Activated CD4-positive, alpha-beta T cell treated with anti-CD3 and anti-CD28 coated beads for 36 hours (primary cell): ENCODE data around the gene C2orf68. TPM values are rescaled to one million over a fixed set of nuclear protein-coding genes. Genes with fewer than 3 reads are reported as not detected.
"Not testable (repeated sequence)": the region's sequence is repeated elsewhere in the genome, so short reads cannot be mapped to it uniquely, and the experiment has no call there.

Source experiments
- ATAC-seq: fragments of 200-7000 bp; cut with Tn5 transposase; one replicate; pipeline ENCODE4 v1.10.0; 2021; ENCODE audit warnings: mild to moderate bottlenecking, moderate library complexity
- CTCF ChIA-PET: fragments of 350-600 bp; sonication (Branson Sonifier 250); formaldehyde crosslinking; loops from one replicate; lab custom pipeline; 2021; ENCODE audit warnings: antibody characterized with exemption; lab: Charles Lee
- POLR2A ChIA-PET: fragments of 350-600 bp; sonication (Branson Sonifier 250); formaldehyde crosslinking; loops from one replicate; lab custom pipeline; 2021; ENCODE audit warnings: antibody characterized with exemption, inconsistent platforms; lab: Charles Lee
- DNase-seq: peaks from one replicate; pipeline ENCODE4 v3.0.0-alpha.2; 2020
- H3K27ac Mint-ChIP-seq: one replicate; pipeline ENCODE4 v1.8.0; 2021; ENCODE audit warnings: mixed read lengths
- H3K27me3 Mint-ChIP-seq: one replicate; pipeline ENCODE4 v1.8.0; 2021; ENCODE audit warnings: mixed read lengths
- H3K36me3 Mint-ChIP-seq: one replicate; pipeline ENCODE4 v1.8.0; 2021; ENCODE audit warnings: low read depth, mixed read lengths
- H3K4me1 Mint-ChIP-seq: one replicate; pipeline ENCODE4 v1.8.0; 2021; ENCODE audit warnings: mixed read lengths
- H3K4me3 Mint-ChIP-seq: one replicate; pipeline ENCODE4 v1.8.0; 2021; ENCODE audit warnings: mild to moderate bottlenecking, moderate library complexity, mixed read lengths
- H3K9me3 Mint-ChIP-seq: one replicate; pipeline ENCODE4 v1.8.0; 2021; ENCODE audit warnings: low read depth, mixed read lengths
- intact Hi-C, 2 experiments: fragments of 100-400 bp; cut with DNase I in 1 of 2; cut with micrococcal nuclease in 1 of 2; formaldehyde crosslinking; loops; one replicate each; pipeline versions ENCODE4 v1.14.2 to v1.15.1; 2022 to 2024; cut with DNase I, micrococcal nuclease
- total RNA-seq, 2 experiments: library from RNA; stranded (reverse); gene quantifications; one replicate each; pipeline ENCODE4 v1.2.3, GENCODE V29; 2021

Gene C2orf68, protein sequence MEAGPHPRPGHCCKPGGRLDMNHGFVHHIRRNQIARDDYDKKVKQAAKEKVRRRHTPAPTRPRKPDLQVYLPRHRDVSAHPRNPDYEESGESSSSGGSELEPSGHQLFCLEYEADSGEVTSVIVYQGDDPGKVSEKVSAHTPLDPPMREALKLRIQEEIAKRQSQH
- total RNA-seq = 10 to 100 TPM; 33.7 to 47.2 TPM

DNA sequence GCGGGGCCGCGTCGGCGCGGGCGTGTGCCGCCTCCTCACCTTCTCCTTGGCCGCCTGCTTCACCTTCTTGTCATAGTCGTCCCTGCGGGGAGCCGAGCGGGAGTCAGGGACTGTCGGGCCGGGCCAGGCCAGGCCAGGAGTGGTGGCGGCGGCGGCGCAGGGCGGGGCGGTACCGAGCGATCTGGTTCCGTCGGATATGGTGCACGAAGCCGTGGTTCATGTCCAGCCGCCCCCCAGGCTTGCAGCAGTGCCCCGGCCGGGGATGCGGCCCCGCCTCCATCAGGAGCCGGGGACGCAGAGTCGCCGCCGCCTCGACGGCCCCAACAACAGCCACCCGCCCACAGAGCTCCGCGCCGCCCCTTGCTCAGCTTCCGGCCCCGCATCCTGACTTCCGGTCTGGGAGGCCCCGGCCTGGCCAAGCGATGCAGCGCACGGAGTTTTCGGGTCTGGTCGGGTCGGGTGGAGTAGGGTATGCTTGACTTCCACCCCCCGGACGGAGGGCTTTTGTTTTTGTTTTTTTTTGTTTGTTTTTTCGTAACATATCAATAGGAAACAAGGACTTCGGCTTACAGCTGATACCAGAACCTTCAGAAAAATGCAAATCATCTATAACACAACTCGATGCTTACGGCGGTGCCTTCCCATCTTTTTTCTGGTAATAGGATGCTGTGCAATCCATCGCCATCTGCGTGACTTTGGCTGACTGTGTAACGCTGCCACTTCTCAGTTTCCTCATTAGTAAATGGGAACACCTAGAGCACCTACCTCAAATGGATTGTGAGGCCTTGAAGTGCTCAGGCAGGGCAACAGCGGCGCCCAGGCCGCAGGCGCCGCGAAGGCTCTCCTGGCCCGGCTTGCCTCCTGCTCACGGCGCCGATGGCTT lies at the start of gene C2orf68:
TSS of gene C2orf68 (minus strand) at position 362 of the 883 bp plus-strand sequence. CDS start at position 280, 82 bp downstream.
- peak; percentile 76 for ATAC-seq
- ChIA-PET CTCF (interaction anchor here (0.6 to 2.9 kb wide), 3 partner anchors 17 to 58 kb away, joined by 3 to 13 read pairs (median 6); partner anchors contain the start of gene RNF181), POLR2A (interaction anchor here (0.6 to 1.2 kb wide), 6 partner anchors 16 to 75 kb away, joined by 3 to 15 read pairs (median 4); partner anchors contain the start of genes MAT2A and RNF181)
- Mint-ChIP-seq H3K36me3 (peaks cover 18% of the 10 kb centered on the region), H3K27ac (peak within 1 kb of the TSS; percentile 96), H3K27me3 (no peaks in the 10 kb centered on the region), H3K4me3 (peak within 1 kb of the TSS; percentile 97), H3K9me3 (no peaks in the 10 kb centered on the region), H3K4me1 (peaks cover 14% of the 10 kb centered on the region)
- intact Hi-C loops = loop anchor here (1.0 to 10.0 kb wide), 11 partner anchors 9 to 951 kb away; partner anchors contain the start of genes RNF181 (in 2 of the 2), VAMP8 (in 2 of the 2), CHMP3 (in 1 of the 2) and GGCX (in 1 of the 2)
- peak; percentile 94 for DNase-seq

DNA sequence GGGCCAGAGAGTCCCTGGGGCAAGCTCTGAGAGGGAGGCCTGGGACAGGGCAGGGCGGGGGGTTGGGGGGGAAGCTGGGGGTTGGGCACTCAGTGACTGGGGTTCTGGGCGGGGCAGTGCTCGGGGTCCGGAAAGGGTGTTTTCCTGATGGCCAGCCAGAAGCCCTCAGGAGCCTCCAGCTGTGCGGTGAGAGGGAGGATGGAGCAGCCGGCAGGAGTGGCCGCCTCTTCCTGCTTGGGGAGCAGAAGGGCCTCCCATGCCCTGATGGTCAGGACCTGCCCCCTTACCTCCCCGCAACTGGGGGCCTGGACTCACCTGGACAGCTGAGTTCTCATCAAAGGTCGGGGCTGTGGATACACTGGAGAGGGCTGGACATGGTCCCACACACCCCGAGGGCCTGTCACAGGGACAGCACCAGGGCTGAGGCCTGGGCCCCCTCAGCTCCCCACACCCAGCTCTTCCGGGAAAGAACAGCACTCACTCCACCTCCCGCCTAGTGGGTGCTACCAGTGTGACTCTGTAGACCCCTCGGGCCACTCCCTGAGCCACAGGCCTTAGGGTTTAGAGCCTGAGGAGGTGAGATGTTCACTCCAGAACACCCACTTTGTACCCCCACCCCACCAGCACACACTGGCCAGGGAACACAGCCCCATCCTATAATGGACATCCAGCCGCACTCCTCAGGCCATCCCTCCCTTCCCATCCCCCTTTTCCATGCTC lies 49.4 kb upstream of the C2orf68 start:
- intact Hi-C loops = no loop called here
- no peaks in the 10 kb centered on the region for H3K4me1 Mint-ChIP-seq
- no peak overlapping the region for H3K27ac Mint-ChIP-seq
- CTCF ChIA-PET = interaction anchor here (0.5 to 1.2 kb wide), 2 partner anchors 43 to 89 kb away, joined by 3 to 4 read pairs; no protein-coding TSS in a partner anchor
- H3K27me3 Mint-ChIP-seq = no peaks in the 10 kb centered on the region
- ATAC-seq = no peak
- H3K4me3 Mint-ChIP-seq = no peak overlapping the region
- POLR2A ChIA-PET = interaction anchor here (0.6 kb wide), 1 partner anchor 30 kb away, joined by 7 read pairs; no protein-coding TSS in a partner anchor
- no peaks in the 10 kb centered on the region for H3K9me3 Mint-ChIP-seq
- DNase-seq = no peak
- H3K36me3 Mint-ChIP-seq = no peaks in the 10 kb centered on the region

DNA sequence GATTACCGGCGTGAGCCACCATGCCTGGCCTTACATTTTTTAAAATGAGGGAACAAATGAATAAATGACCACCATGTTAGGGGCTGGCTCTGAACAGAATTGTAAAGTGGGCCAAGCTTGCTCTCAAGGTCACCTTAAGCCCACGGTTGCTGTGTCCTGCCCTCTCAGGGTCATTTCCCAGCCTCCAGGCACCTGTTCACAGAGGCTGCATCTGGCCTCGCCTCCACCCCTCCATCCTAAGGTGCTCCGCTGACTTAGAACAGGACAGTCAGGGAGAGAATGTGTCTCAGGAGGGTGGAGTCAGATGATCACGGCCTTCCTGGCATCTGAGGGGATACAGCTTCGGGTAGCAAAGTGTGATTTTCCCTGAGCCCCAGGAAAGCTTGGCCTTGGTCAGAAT lies 48.9 kb upstream of the C2orf68 start:
- Mint-ChIP-seq H3K9me3 (no peaks in the 10 kb centered on the region), H3K4me3 (no peak overlapping the region), H3K27me3 (no peaks in the 10 kb centered on the region), H3K27ac (no peak overlapping the region), H3K4me1 (no peaks in the 10 kb centered on the region), H3K36me3 (no peaks in the 10 kb centered on the region)
- DNase-seq (no peak), ATAC-seq (no peak)
- intact Hi-C loops = no loop called here
- CTCF ChIA-PET = interaction anchor here (0.5 to 1.2 kb wide), 3 partner anchors 43 to 90 kb away, joined by 3 to 4 read pairs (median 3); no protein-coding TSS in a partner anchor
- POLR2A ChIA-PET = no interaction called here

DNA sequence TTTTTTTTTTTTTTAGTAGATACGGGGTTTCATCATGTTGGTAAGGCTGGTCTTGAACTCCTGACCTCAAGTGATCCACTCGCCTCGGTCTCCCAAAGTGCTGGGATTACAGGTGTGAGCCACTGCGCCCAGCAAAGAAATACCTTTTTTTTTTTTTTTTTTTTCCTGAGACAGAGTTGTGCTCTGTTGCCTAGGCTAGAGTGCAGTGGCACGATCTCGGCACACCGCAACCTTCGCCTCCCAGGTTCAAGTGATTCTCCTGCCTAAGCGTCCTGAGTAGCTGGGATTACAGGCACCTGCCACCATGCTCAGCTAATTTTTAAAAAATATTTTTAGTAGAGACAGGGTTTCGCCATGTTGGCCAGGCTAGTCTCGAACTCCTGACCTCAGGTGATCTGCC lies 48.4 kb upstream of the C2orf68 start:
- H3K9me3 Mint-ChIP-seq, intact Hi-C loops, H3K36me3 Mint-ChIP-seq, H3K4me1 Mint-ChIP-seq, POLR2A ChIA-PET, H3K27me3 Mint-ChIP-seq, H3K27ac Mint-ChIP-seq, H3K4me3 Mint-ChIP-seq, DNase-seq, ATAC-seq: not testable (repeated sequence)
- CTCF ChIA-PET = interaction anchor here (0.7 to 1.2 kb wide), 3 partner anchors 33 to 90 kb away, joined by 3 to 4 read pairs (median 3); no protein-coding TSS in a partner anchor

DNA sequence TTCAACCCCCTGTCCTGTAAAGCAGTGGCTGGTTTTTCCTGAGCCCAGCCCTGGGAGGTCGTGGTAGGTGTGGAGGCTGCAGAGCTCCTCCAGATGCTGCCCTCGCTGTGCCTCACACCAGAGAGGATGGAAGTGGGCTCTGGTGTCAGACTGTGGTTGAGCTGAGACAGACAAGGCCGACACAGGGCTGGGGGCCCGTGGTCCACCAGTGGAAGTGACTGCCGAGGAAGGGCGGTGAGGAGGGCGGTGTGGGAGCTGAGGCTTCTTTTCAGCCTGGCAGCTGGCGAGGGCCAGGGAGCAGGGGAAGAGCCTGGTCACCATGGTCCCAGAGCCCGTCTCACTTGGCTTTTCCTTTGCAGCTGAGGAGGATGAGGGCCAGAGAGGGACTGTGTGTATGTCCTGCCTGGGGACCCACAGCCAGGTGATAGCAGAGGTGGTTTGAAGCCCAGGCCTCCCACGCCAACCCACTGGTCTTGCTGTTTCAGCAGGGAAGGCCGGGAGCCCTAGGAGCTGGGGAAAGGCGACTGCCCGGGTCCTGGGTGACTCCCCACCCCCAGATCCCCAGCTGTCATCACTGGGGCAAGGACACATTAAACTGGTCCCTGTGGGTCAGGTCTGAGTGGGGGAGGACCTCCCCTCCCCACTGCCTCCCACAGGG lies 47.6 kb upstream of the C2orf68 start:
- H3K36me3 Mint-ChIP-seq = no peaks in the 10 kb centered on the region
- DNase-seq (no peak), ATAC-seq (no peak)
- CTCF ChIA-PET = interaction anchor here (0.5 to 5.3 kb wide), 6 partner anchors 10 to 828 kb away, joined by 3 to 37 read pairs (median 4); no protein-coding TSS in a partner anchor
- H3K4me1 Mint-ChIP-seq = no peaks in the 10 kb centered on the region
- H3K27ac Mint-ChIP-seq = no peak overlapping the region
- H3K4me3 Mint-ChIP-seq = no peak overlapping the region
- POLR2A ChIA-PET = interaction anchor here (0.5 to 0.6 kb wide), 2 partner anchors 30 to 120 kb away, joined by 3 read pairs; partner anchors contain the start of gene MAT2A
- no peaks in the 10 kb centered on the region for H3K9me3 Mint-ChIP-seq
- intact Hi-C loops = no loop called here
- H3K27me3 Mint-ChIP-seq = no peaks in the 10 kb centered on the region

DNA sequence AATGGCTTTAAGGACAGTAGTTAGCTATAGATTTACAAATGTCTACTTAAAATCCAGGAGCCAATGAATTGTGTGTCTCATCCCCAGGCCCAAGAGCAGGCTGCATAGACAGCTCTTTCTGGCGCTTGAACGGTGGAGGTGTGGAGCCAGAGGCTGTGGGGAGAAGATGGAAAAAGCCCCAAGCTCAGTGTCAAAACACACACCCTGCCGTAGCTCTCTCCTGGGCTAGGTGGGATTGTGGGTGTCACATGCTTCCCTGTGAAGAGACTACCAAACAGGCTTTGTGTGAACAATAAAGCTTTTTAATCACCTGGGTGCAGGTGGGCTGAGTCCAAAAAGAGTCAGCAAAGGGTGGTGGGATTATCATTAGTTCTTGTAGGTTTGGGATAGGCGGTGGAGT lies 45.5 kb upstream of the C2orf68 start:
- POLR2A ChIA-PET, H3K27me3 Mint-ChIP-seq, H3K4me1 Mint-ChIP-seq, H3K9me3 Mint-ChIP-seq, H3K27ac Mint-ChIP-seq, intact Hi-C loops, H3K36me3 Mint-ChIP-seq, ATAC-seq, H3K4me3 Mint-ChIP-seq, DNase-seq: not testable (repeated sequence)
- CTCF ChIA-PET = interaction anchor here (1.4 to 5.3 kb wide), 2 partner anchors 10 to 20 kb away, joined by 3 to 37 read pairs; no protein-coding TSS in a partner anchor

DNA sequence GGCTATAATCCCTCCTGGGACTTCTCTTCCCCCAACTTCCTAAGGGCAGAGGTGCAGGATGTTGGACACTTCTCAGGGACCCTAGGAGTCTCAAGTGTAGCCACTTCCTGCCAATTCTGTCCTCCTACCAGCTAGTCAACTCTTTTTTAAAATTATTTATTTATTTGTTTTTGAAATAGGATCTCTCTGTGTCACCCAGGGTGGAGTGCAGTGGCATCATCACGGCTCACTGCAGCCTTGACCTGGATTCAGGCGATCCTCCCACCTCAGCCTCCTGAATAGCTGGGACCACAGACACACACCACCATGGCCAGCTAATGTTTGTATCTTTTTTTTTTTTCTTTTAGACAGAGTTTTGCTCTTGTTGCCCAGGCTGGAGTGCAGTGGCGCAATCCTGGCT lies 44.6 kb upstream of the C2orf68 start:
- no peaks in the 10 kb centered on the region for H3K9me3 Mint-ChIP-seq
- H3K27ac Mint-ChIP-seq = no peak overlapping the region
- intact Hi-C loops = no loop called here
- ChIA-PET POLR2A (interaction anchor here (0.6 to 0.7 kb wide), 2 partner anchors 25 to 61 kb away, joined by 3 to 4 read pairs; no protein-coding TSS in a partner anchor), CTCF (interaction anchor here (0.6 to 5.3 kb wide), 2 partner anchors 19 to 150 kb away, joined by 3 to 37 read pairs; no protein-coding TSS in a partner anchor)
- no peaks in the 10 kb centered on the region for H3K27me3 Mint-ChIP-seq
- no peaks in the 10 kb centered on the region for H3K4me1 Mint-ChIP-seq
- ATAC-seq = no peak
- H3K4me3 Mint-ChIP-seq = no peak overlapping the region
- DNase-seq = no peak
- peaks cover 13% of the 10 kb centered on the region for H3K36me3 Mint-ChIP-seq

DNA sequence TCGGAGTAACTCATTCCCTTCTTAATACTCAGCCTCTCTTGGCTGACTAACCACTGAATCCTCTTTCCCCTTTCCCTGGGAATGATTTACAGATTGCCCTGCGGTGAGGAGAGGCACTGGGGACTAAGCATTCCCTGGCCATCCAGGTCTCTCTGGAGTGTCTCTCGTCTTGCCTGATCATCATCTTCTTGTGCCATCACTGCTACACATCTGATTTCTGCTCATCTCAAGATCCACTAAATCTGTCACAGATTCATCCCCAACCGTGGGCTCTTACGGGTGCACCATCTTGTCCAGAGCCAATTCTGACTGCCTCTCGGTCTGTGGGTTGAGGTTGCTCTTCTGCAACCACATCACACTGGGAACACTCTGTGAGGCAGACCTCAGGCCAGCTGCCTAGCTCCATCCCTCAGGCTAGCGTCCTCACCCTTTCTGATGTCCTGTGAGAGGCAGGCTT lies 44.1 kb upstream of the C2orf68 start:
- intact Hi-C loops = no loop called here
- H3K4me1 Mint-ChIP-seq = no peaks in the 10 kb centered on the region
- ATAC-seq (no peak), DNase-seq (no peak)
- H3K4me3 Mint-ChIP-seq = no peak overlapping the region
- peaks cover 18% of the 10 kb centered on the region for H3K36me3 Mint-ChIP-seq
- ChIA-PET POLR2A (no interaction called here), CTCF (interaction anchor here (0.6 to 5.3 kb wide), 2 partner anchors 19 to 150 kb away, joined by 3 to 37 read pairs; no protein-coding TSS in a partner anchor)
- H3K27ac Mint-ChIP-seq = no peak overlapping the region
- H3K9me3 Mint-ChIP-seq = no peaks in the 10 kb centered on the region
- H3K27me3 Mint-ChIP-seq = no peaks in the 10 kb centered on the region

DNA sequence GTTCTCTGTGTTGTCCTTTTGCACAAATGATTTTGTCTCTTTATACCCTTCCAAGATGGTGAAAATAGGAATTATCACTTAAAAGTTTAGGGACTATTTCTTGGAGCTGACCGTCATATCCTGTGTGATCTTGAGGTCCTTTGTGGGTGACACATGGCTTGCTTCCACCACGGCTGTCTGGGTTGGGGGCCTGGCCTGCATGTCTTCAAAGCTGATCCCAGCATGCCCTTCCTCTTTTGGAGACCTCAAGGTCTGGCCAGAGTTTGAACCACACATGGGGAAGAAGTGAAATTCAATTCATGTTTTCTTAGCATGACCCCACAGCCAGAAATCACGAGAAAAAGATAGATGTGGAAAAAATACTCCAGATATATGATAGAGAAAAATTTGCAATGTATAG lies 42.1 kb upstream of the C2orf68 start:
- Mint-ChIP-seq H3K4me3 (no peak overlapping the region), H3K27me3 (no peaks in the 10 kb centered on the region), H3K9me3 (no peaks in the 10 kb centered on the region), H3K27ac (no peak overlapping the region), H3K36me3 (peaks cover 29% of the 10 kb centered on the region), H3K4me1 (no peaks in the 10 kb centered on the region)
- DNase-seq (no peak), ATAC-seq (no peak)
- intact Hi-C loops = no loop called here
- POLR2A ChIA-PET = no interaction called here
- CTCF ChIA-PET = interaction anchor here (0.6 kb wide), 1 partner anchor 404 kb away, joined by 3 read pairs; no protein-coding TSS in a partner anchor

DNA sequence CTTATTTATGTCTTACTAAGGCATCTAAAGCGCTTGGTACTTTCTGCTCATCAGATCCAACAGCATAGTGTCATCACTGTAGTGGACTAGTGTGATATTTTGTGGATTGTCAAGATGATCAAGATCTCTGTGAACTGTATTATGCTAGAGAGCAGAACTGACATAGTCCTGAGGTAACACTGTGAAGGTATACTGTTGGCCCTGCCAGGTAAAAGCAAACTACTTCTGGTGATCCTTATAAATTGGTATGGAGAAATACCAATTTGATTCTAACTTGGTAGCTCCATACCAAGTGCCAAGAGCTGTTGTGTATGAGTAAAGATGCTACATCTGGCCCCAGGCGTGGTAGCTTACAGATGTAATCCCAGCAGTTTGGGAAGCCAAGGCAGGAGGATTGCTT lies 40.2 kb upstream of the C2orf68 start:
- CTCF ChIA-PET = interaction anchor here (0.7 to 3.3 kb wide), 3 partner anchors 15 to 426 kb away, joined by 3 to 16 read pairs (median 4); no protein-coding TSS in a partner anchor
- H3K27ac Mint-ChIP-seq = no peak overlapping the region
- H3K4me1 Mint-ChIP-seq = no peaks in the 10 kb centered on the region
- no peaks in the 10 kb centered on the region for H3K9me3 Mint-ChIP-seq
- no peaks in the 10 kb centered on the region for H3K27me3 Mint-ChIP-seq
- no peak overlapping the region for H3K4me3 Mint-ChIP-seq
- intact Hi-C loops = no loop called here
- DNase-seq (no peak), ATAC-seq (no peak)
- POLR2A ChIA-PET = no interaction called here
- peaks cover 45% of the 10 kb centered on the region for H3K36me3 Mint-ChIP-seq
